SJCRH30 (cell line): Measurements from ENCODE around the gene KIZ. TPM values are rescaled to one million over a fixed set of nuclear protein-coding genes. Genes with fewer than 3 reads are reported as not detected.
"Not testable (repeated sequence)": the region's sequence is repeated elsewhere in the genome, so short reads cannot be mapped to it uniquely, and the experiment has no call there.

ENCODE experiments used
- DNase-seq, 2 experiments: peaks; one replicate each; pipeline ENCODE4 v3.0.0-alpha.2; 2015 to 2020
- H3K27ac ChIP-seq: fragments of 250-450 bp; sonication (Bioruptor Pico); 2 replicates; pipeline ENCODE4 v1.5.1; 2020; ENCODE audit warnings: mild to moderate bottlenecking, moderate library complexity
- H3K27me3 ChIP-seq: fragments of 250-450 bp; sonication (Bioruptor Pico); 2 replicates; pipeline ENCODE4 v1.5.1; 2020; ENCODE audit warnings: mild to moderate bottlenecking, moderate library complexity
- H3K36me3 ChIP-seq: fragments of 250-450 bp; sonication (Bioruptor Pico); 2 replicates; pipeline ENCODE4 v1.5.1; 2020; ENCODE audit warnings: mild to moderate bottlenecking, moderate library complexity
- H3K4me1 ChIP-seq: fragments of 250-450 bp; sonication (Bioruptor Pico); 2 replicates; pipeline ENCODE4 v1.5.1; 2020; ENCODE audit warnings: mild to moderate bottlenecking, moderate library complexity
- H3K4me3 ChIP-seq: fragments of 250-450 bp; sonication (Bioruptor Pico); 2 replicates; pipeline ENCODE4 v1.5.1; 2020; ENCODE audit warnings: mild to moderate bottlenecking, moderate library complexity
- H3K9me3 ChIP-seq: fragments of 250-450 bp; sonication (Bioruptor Pico); replicated peaks from 2 replicates; pipeline ENCODE4 v1.5.1; 2020; ENCODE audit warnings: mild to moderate bottlenecking, moderate library complexity
- total RNA-seq: library from RNA; depleted of rRNA; stranded (reverse); fragments of >200 nt; shearing (Covaris generic); gene quantifications from 2 replicates; pipeline ENCODE4 v1.2.3, GENCODE V29; 2014

Gene KIZ
- total RNA-seq, 1 experiment from 2014 or later, result 18.3 TPM

- DNase-seq, H3K4me1 ChIP-seq, H3K36me3 ChIP-seq, H3K4me3 ChIP-seq, H3K27me3 ChIP-seq, H3K9me3 ChIP-seq, H3K27ac ChIP-seq: not testable (repeated sequence)
Measured at GRCh38 chr20:21168061-21168460, 42.2 kb downstream of the KIZ start.

- peaks cover 6% of the 10 kb centered on the region; the same call in 1 of the 2 replicates for H3K4me1 ChIP-seq
- no peak for DNase-seq
- H3K27me3 ChIP-seq, result no peaks in the 10 kb centered on the region
- no peak overlapping the region for H3K27ac ChIP-seq
- H3K9me3 ChIP-seq, result peaks cover 6% of the 10 kb centered on the region; the same call in 1 of the 2 replicates
- no peak overlapping the region for H3K4me3 ChIP-seq
- H3K36me3 ChIP-seq, result peaks cover 4% of the 10 kb centered on the region
Measured at GRCh38 chr20:21172626-21173025, 46.7 kb downstream of the KIZ start.

GRCh38 chr20:21173485-21173884 lies 47.6 kb downstream of the KIZ start:
- Histone ChIP-seq H3K9me3 (peaks cover 4% of the 10 kb centered on the region; the same call in 1 of the 2 replicates), H3K36me3 (no peaks in the 10 kb centered on the region; the same call in 1 of the 2 replicates), H3K27me3 (no peaks in the 10 kb centered on the region), H3K27ac (no peak overlapping the region), H3K4me1 (peaks cover 6% of the 10 kb centered on the region; the same call in 1 of the 2 replicates), H3K4me3 (no peak overlapping the region)
- no peak for DNase-seq

- no peak overlapping the region for H3K4me3 ChIP-seq
- no peaks in the 10 kb centered on the region for H3K9me3 ChIP-seq
- no peak overlapping the region for H3K27ac ChIP-seq
- H3K36me3 ChIP-seq, result no peaks in the 10 kb centered on the region; the same call in 1 of the 2 replicates
- DNase-seq, result peak in 1 of 2 experiments; percentile 32
- H3K27me3 ChIP-seq, result no peaks in the 10 kb centered on the region
- H3K4me1 ChIP-seq, result peaks cover 6% of the 10 kb centered on the region; the same call in 1 of the 2 replicates
Measured at GRCh38 chr20:21174516-21175239, 48.8 kb downstream of the KIZ start.

GRCh38 chr20:21175433-21175832 lies 49.6 kb downstream of the KIZ start:
- Histone ChIP-seq H3K4me1 (peaks cover 6% of the 10 kb centered on the region; the same call in 1 of the 2 replicates), H3K36me3 (no peaks in the 10 kb centered on the region; the same call in 1 of the 2 replicates), H3K27me3 (no peaks in the 10 kb centered on the region), H3K9me3 (no peaks in the 10 kb centered on the region), H3K4me3 (no peak overlapping the region), H3K27ac (no peak overlapping the region)
- no peak for DNase-seq

GRCh38 chr20:21177767-21178166 lies 51.9 kb downstream of the KIZ start:
- no peak for DNase-seq
- no peaks in the 10 kb centered on the region for H3K9me3 ChIP-seq
- H3K27ac ChIP-seq, result no peak overlapping the region
- H3K36me3 ChIP-seq, result no peaks in the 10 kb centered on the region
- H3K4me1 ChIP-seq, result peaks cover 6% of the 10 kb centered on the region; the same call in 1 of the 2 replicates
- H3K4me3 ChIP-seq, result no peak overlapping the region
- no peaks in the 10 kb centered on the region for H3K27me3 ChIP-seq

- no peak for DNase-seq
- Histone ChIP-seq H3K36me3 (no peaks in the 10 kb centered on the region), H3K27me3 (no peaks in the 10 kb centered on the region), H3K4me1 (peaks cover 3% of the 10 kb centered on the region; the same call in 1 of the 2 replicates), H3K4me3 (no peak overlapping the region), H3K9me3 (no peaks in the 10 kb centered on the region), H3K27ac (no peak overlapping the region)
Measured at GRCh38 chr20:21179757-21180156, 53.9 kb downstream of the KIZ start.

- Histone ChIP-seq H3K27me3 (no peaks in the 10 kb centered on the region), H3K27ac (no peak overlapping the region), H3K36me3 (no peaks in the 10 kb centered on the region), H3K4me1 (no peaks in the 10 kb centered on the region), H3K9me3 (no peaks in the 10 kb centered on the region), H3K4me3 (no peak overlapping the region)
- DNase-seq, result no peak
Measured at GRCh38 chr20:21180248-21180647, 54.4 kb downstream of the KIZ start.

- H3K27ac ChIP-seq, result no peak overlapping the region
- H3K27me3 ChIP-seq, result no peaks in the 10 kb centered on the region
- H3K4me1 ChIP-seq, result no peaks in the 10 kb centered on the region
- H3K36me3 ChIP-seq, result no peaks in the 10 kb centered on the region
- H3K9me3 ChIP-seq, result no peaks in the 10 kb centered on the region
- DNase-seq, result no peak
- no peak overlapping the region for H3K4me3 ChIP-seq
Measured at GRCh38 chr20:21181028-21181427, 55.1 kb downstream of the KIZ start.

- H3K36me3 ChIP-seq, result no peaks in the 10 kb centered on the region
- H3K9me3 ChIP-seq, result no peaks in the 10 kb centered on the region
- H3K27ac ChIP-seq, result no peak overlapping the region
- H3K4me3 ChIP-seq, result no peak overlapping the region
- no peaks in the 10 kb centered on the region for H3K4me1 ChIP-seq
- DNase-seq, result no peak
- no peaks in the 10 kb centered on the region for H3K27me3 ChIP-seq
Measured at GRCh38 chr20:21182832-21183563, 57.1 kb downstream of the KIZ start.

GRCh38 chr20:21183722-21184121 lies 57.8 kb downstream of the KIZ start:
- H3K27ac ChIP-seq, result no peak overlapping the region
- H3K36me3 ChIP-seq, result no peaks in the 10 kb centered on the region
- no peak for DNase-seq
- H3K9me3 ChIP-seq, result no peaks in the 10 kb centered on the region
- no peak overlapping the region for H3K4me3 ChIP-seq
- no peaks in the 10 kb centered on the region for H3K27me3 ChIP-seq
- H3K4me1 ChIP-seq, result no peaks in the 10 kb centered on the region

- H3K27me3 ChIP-seq, result no peaks in the 10 kb centered on the region
- no peak for DNase-seq
Measured at GRCh38 chr20:21184819-21185218, 58.9 kb downstream of the KIZ start.

GRCh38 chr20:21185849-21186248 lies 60.0 kb downstream of the KIZ start:
- H3K9me3 ChIP-seq, result no peaks in the 10 kb centered on the region
- peaks cover 18% of the 10 kb centered on the region for H3K4me1 ChIP-seq
- H3K36me3 ChIP-seq, result no peaks in the 10 kb centered on the region
- no peak overlapping the region for H3K27ac ChIP-seq
- H3K4me3 ChIP-seq, result no peak overlapping the region
- no peak for DNase-seq
- no peaks in the 10 kb centered on the region for H3K27me3 ChIP-seq

More at GRCh38 chr20:21184819-21185218, 58.9 kb downstream of the KIZ start:
- no peaks in the 10 kb centered on the region for H3K36me3 ChIP-seq
- H3K27ac ChIP-seq, result no peak overlapping the region
- H3K9me3 ChIP-seq, result no peaks in the 10 kb centered on the region
- peaks cover 8% of the 10 kb centered on the region; the same call in 1 of the 2 replicates for H3K4me1 ChIP-seq
- no peak overlapping the region for H3K4me3 ChIP-seq

GRCh38 chr20:21189761-21190523 lies 64.1 kb downstream of the KIZ start:
- no peaks in the 10 kb centered on the region for H3K27me3 ChIP-seq
- DNase-seq, result peak; percentile 67 to 81
- H3K4me1 ChIP-seq, result peaks cover 23% of the 10 kb centered on the region
- H3K9me3 ChIP-seq, result no peaks in the 10 kb centered on the region
- H3K27ac ChIP-seq, result peak overlapping the region; percentile 48
- H3K36me3 ChIP-seq, result no peaks in the 10 kb centered on the region
- peak overlapping the region; percentile 22 for H3K4me3 ChIP-seq
